SK-N-SH (cell line): Measurements from ENCODE around the gene MAPRE3. TPM values are rescaled to one million over a fixed set of nuclear protein-coding genes. Genes with fewer than 3 reads are reported as not detected.

Experiments
- CTCF ChIA-PET: fragments of 300-600, 350-600 bp; formaldehyde crosslinking; extraction: SDS; loops from one replicate; lab custom pipeline; 2021; lab: Yijun Ruan, JAX
- POLR2A ChIA-PET: fragments of 350-600 bp; sonication (Branson Sonifier 250); formaldehyde crosslinking; extraction: SDS; loops from one replicate; lab custom pipeline; 2020; ENCODE audit warnings: antibody characterized with exemption, inconsistent platforms; lab: Yijun Ruan, JAX
- DNase-seq: peaks from one replicate; pipeline ENCODE4 v3.0.0; 2012
- H2AFZ ChIP-seq: fragments of 200-600 bp; sonication (generic); 2 replicates; pipeline ENCODE4 v1.8.1; 2016; ENCODE audit warnings: antibody characterized with exemption, mild to moderate bottlenecking, low read depth
- H3F3A ChIP-seq: fragments of 200-600 bp; sonication (generic); replicated peaks from 2 replicates; pipeline ENCODE3; 2016; ENCODE audit warnings: antibody characterized with exemption, mild to moderate bottlenecking; ENCODE audit not compliant: insufficient read depth
- H3K27ac ChIP-seq, 2 experiments: fragments of 200-500 bp in 1 of 2; fragments of 200-600 bp in 1 of 2; sonication (Bioruptor generic) in 1 of 2; sonication (generic), shearing (Covaris generic) in 1 of 2; 2 replicates each; pipeline versions ENCODE4 v1.5.1 to v1.6.1; 2014 to 2016; ENCODE audit warnings: low read depth in 2 of 2, inconsistent platforms in 1 of 2, low read length in 1 of 2, mild to moderate bottlenecking in 1 of 2, mixed read lengths in 1 of 2
- H3K27me3 ChIP-seq: fragments of 200-600 bp; sonication (generic), shearing (Covaris generic); 2 replicates; pipeline ENCODE4 v1.6.1; 2016; ENCODE audit warnings: mixed run types; ENCODE audit not compliant: insufficient read depth
- H3K36me3 ChIP-seq, 2 experiments: fragments of 200-500 bp in 1 of 2; fragments of 200-600 bp in 1 of 2; sonication (Bioruptor generic) in 1 of 2; sonication (generic) in 1 of 2; replicated peaks in 1 of 2; 2 replicates each; pipeline versions ENCODE3 to v1.5.1; 2014 to 2016; ENCODE audit warnings: low read length in 1 of 2, mild to moderate bottlenecking in 1 of 2; ENCODE audit not compliant: insufficient read depth in 2 of 2, control insufficient read depth in 1 of 2
- H3K4me1 ChIP-seq, 2 experiments: fragments of 200-500 bp in 1 of 2; fragments of 200-600 bp in 1 of 2; sonication (Bioruptor generic) in 1 of 2; sonication (generic), shearing (Covaris generic) in 1 of 2; 2 replicates each; pipeline versions ENCODE4 v1.5.1 to v1.6.1; 2014 to 2016; ENCODE audit warnings: low read depth in 1 of 2, low read length in 1 of 2, mixed run types in 1 of 2; ENCODE audit not compliant: insufficient read depth in 2 of 2, control insufficient read depth in 1 of 2
- H3K4me2 ChIP-seq: fragments of 200-600 bp; sonication (generic), shearing (Covaris generic); 2 replicates; pipeline ENCODE4 v1.6.1; 2017; ENCODE audit warnings: mixed run types
- H3K4me3 ChIP-seq, 2 experiments: fragments of 200-500 bp in 1 of 2; fragments of 200-600 bp in 1 of 2; sonication (Bioruptor generic) in 1 of 2; sonication (generic), shearing (Covaris generic) in 1 of 2; 2 replicates each; pipeline versions ENCODE4 v1.5.1 to v1.8.1; 2014 to 2016; ENCODE audit warnings: low read depth in 2 of 2, inconsistent platforms in 1 of 2, low read length in 1 of 2, mild to moderate bottlenecking in 1 of 2, mixed read lengths in 1 of 2, moderate library complexity in 1 of 2
- H3K79me2 ChIP-seq: fragments of 200-600 bp; sonication (generic); 2 replicates; pipeline ENCODE4 v1.8.1; 2017; ENCODE audit warnings: mild to moderate bottlenecking; ENCODE audit not compliant: insufficient read depth
- H3K9ac ChIP-seq: fragments of 200-600 bp; sonication (generic); 2 replicates; pipeline ENCODE4 v1.6.1; 2017; ENCODE audit warnings: mixed run types
- H3K9me2 ChIP-seq: fragments of 200-600 bp; sonication (generic); 2 replicates; pipeline ENCODE4 v1.6.1; 2017; ENCODE audit warnings: mixed run types
- H3K9me3 ChIP-seq: fragments of 200-600 bp; sonication (generic); 2 replicates; pipeline ENCODE4 v1.6.1; 2017; ENCODE audit warnings: mixed run types, mild to moderate bottlenecking, moderate library complexity
- H4K20me1 ChIP-seq: fragments of 200-600 bp; sonication (generic); 2 replicates; pipeline ENCODE4 v1.6.1; 2017; ENCODE audit warnings: mild to moderate bottlenecking, mixed run types; ENCODE audit not compliant: insufficient read depth
- CHD2 ChIP-seq: fragments of 150-350 bp; IDR thresholded peaks from 2 replicates; pipeline ENCODE4 v1.6.1; 2018; ENCODE audit warnings: low read length; ENCODE audit not compliant: partially characterized antibody
- ELF1 ChIP-seq: IDR thresholded peaks from 2 replicates; pipeline ENCODE4 v1.4.0; 2012
- EP300 ChIP-seq, 2 experiments: IDR thresholded peaks; 2 replicates each; pipeline versions ENCODE4 v1.4.0 to v1.6.1; 2012; ENCODE audit warnings: borderline replicate concordance in 1 of 2, low read depth in 1 of 2, low read length in 1 of 2
- FOXJ3 ChIP-seq: sonication (generic); formaldehyde crosslinking; IDR thresholded peaks from 2 replicates; pipeline ENCODE4 v1.5.1; 2020; ENCODE audit warnings: mild to moderate bottlenecking, missing genetic modification reagents
- FOXM1 ChIP-seq: IDR thresholded peaks from 2 replicates; pipeline ENCODE4 v1.4.0; 2012; ENCODE audit warnings: low read depth, mild to moderate bottlenecking
- MAX ChIP-seq: IDR thresholded peaks from 2 replicates; pipeline ENCODE4 v1.4.0; 2012; ENCODE audit warnings: low read depth
- MEF2A ChIP-seq: IDR thresholded peaks from 2 replicates; pipeline ENCODE4 v1.4.0; 2012; ENCODE audit warnings: low read depth, borderline replicate concordance
- MXI1 ChIP-seq: IDR thresholded peaks from 2 replicates; pipeline ENCODE4 v1.6.1; 2012; ENCODE audit warnings: mild to moderate bottlenecking, low read depth, low read length, improper control_type of control experiment
- NFIC ChIP-seq: IDR thresholded peaks from 2 replicates; pipeline ENCODE4 v1.4.0; 2012; ENCODE audit warnings: borderline replicate concordance
- PBX3 ChIP-seq: IDR thresholded peaks from 2 replicates; pipeline ENCODE4; 2012
- POLR2AphosphoS5 ChIP-seq: IDR thresholded peaks from 2 replicates; pipeline ENCODE4 v1.6.1; 2012; ENCODE audit warnings: low read depth, low read length
- SMC3 ChIP-seq: IDR thresholded peaks from 2 replicates; pipeline ENCODE4 v1.6.1; 2012; ENCODE audit warnings: low read depth, low read length, improper control_type of control experiment
- TAF1 ChIP-seq: IDR thresholded peaks from 2 replicates; pipeline ENCODE4 v1.6.1; 2012; ENCODE audit warnings: low read depth, mild to moderate bottlenecking, low read length, moderate library complexity, borderline replicate concordance
- TCF12 ChIP-seq: IDR thresholded peaks from 2 replicates; pipeline ENCODE4 v1.4.0; 2012
- TEAD4 ChIP-seq: IDR thresholded peaks from 2 replicates; pipeline ENCODE4 v1.4.0; 2012; ENCODE audit warnings: mild to moderate bottlenecking, borderline replicate concordance; ENCODE audit not compliant: insufficient read depth
- USF1 ChIP-seq: IDR thresholded peaks from 2 replicates; pipeline ENCODE4 v1.4.0; 2012; ENCODE audit warnings: low read depth, borderline replicate concordance
- WGBS: methylation state at CpG from one replicate; pipeline ENCODE4 v1.1.6; 2017; ENCODE audit warnings: low lambda C conversion rate; 5-methylcytosine and 5-hydroxymethylcytosine counted together
- polyA plus RNA-seq, 3 experiments: library from polyadenylated mRNA; depleted of rRNA; stranded (reverse); fragments of >200 nt; gene quantifications; 2 replicates each; pipeline ENCODE4 v1.2.3, GENCODE V29; 2012
- TF ChIP-seq, protein P1 (sequence below): IDR thresholded peaks from 2 replicates; pipeline ENCODE4 v1.6.1; 2012; ENCODE audit warnings: mild to moderate bottlenecking, low read depth, low read length, moderate library complexity
- TF ChIP-seq, protein P2 (sequence below): fragments of 200-600 bp; sonication (generic); IDR thresholded peaks from 2 replicates; pipeline ENCODE4 v1.6.1; 2017; ENCODE audit warnings: antibody characterized with exemption, mild to moderate bottlenecking, moderate library complexity

Gene MAPRE3
- polyA plus RNA-seq, 1 of the 3 experiments (the other 2 are of a cell fraction): 24.4 TPM

DNA sequence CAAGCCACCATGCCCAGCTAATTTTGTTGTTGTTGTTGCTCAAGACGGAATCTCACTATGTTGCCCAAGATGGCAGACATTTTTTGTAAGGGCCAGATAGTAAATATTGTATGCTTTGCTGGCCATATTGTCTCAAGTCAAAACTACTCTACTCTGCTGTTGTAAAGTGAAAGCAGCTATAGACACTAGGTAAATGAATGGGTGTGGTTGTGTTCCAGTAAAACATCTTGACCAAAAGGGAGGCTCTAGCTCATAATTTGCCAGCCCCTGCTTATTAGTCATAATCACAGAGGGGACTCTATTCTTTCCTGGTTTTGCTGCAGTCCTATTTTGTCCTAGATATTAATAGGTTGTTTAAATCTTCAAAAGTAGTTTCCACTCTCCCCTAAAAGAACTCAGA lies 24.5 kb downstream of the MAPRE3 start (continued):
- TF ChIP-seq, protein P1, sequence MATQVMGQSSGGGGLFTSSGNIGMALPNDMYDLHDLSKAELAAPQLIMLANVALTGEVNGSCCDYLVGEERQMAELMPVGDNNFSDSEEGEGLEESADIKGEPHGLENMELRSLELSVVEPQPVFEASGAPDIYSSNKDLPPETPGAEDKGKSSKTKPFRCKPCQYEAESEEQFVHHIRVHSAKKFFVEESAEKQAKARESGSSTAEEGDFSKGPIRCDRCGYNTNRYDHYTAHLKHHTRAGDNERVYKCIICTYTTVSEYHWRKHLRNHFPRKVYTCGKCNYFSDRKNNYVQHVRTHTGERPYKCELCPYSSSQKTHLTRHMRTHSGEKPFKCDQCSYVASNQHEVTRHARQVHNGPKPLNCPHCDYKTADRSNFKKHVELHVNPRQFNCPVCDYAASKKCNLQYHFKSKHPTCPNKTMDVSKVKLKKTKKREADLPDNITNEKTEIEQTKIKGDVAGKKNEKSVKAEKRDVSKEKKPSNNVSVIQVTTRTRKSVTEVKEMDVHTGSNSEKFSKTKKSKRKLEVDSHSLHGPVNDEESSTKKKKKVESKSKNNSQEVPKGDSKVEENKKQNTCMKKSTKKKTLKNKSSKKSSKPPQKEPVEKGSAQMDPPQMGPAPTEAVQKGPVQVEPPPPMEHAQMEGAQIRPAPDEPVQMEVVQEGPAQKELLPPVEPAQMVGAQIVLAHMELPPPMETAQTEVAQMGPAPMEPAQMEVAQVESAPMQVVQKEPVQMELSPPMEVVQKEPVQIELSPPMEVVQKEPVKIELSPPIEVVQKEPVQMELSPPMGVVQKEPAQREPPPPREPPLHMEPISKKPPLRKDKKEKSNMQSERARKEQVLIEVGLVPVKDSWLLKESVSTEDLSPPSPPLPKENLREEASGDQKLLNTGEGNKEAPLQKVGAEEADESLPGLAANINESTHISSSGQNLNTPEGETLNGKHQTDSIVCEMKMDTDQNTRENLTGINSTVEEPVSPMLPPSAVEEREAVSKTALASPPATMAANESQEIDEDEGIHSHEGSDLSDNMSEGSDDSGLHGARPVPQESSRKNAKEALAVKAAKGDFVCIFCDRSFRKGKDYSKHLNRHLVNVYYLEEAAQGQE: no peak
- no peak for TF ChIP-seq PBX3

- Histone ChIP-seq H3K4me2 (no peak overlapping the region), H3K79me2 (no peaks in the 10 kb centered on the region), H4K20me1 (no peaks in the 10 kb centered on the region; the same call in 1 of the 2 replicates), H3K36me3 (no peaks in the 10 kb centered on the region), H3K4me3 (no peak overlapping the region), H2AFZ (no peak overlapping the region), H3F3A (no peaks in the 10 kb centered on the region), H3K27me3 (no peaks in the 10 kb centered on the region), H3K9me2 (no peaks in the 10 kb centered on the region), H3K4me1 (no peaks in the 10 kb centered on the region), H3K9ac (no peak overlapping the region), H3K9me3 (no peaks in the 10 kb centered on the region), H3K27ac (no peak overlapping the region)
- WGBS: 93% methylated on average over 10 of the region's 10 CpGs
- no peak for DNase-seq
- no peak for TF ChIP-seq TEAD4
- TF ChIP-seq POLR2AphosphoS5: no peak
- no peak for TF ChIP-seq CHD2
- no peak for TF ChIP-seq USF1
- TF ChIP-seq MAX: no peak
- TF ChIP-seq, protein P2, sequence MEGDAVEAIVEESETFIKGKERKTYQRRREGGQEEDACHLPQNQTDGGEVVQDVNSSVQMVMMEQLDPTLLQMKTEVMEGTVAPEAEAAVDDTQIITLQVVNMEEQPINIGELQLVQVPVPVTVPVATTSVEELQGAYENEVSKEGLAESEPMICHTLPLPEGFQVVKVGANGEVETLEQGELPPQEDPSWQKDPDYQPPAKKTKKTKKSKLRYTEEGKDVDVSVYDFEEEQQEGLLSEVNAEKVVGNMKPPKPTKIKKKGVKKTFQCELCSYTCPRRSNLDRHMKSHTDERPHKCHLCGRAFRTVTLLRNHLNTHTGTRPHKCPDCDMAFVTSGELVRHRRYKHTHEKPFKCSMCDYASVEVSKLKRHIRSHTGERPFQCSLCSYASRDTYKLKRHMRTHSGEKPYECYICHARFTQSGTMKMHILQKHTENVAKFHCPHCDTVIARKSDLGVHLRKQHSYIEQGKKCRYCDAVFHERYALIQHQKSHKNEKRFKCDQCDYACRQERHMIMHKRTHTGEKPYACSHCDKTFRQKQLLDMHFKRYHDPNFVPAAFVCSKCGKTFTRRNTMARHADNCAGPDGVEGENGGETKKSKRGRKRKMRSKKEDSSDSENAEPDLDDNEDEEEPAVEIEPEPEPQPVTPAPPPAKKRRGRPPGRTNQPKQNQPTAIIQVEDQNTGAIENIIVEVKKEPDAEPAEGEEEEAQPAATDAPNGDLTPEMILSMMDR: no peak
- TF ChIP-seq MXI1: no peak
- no peak for TF ChIP-seq TCF12
- no peak for TF ChIP-seq FOXM1
- no peak for TF ChIP-seq ELF1
- no peak for TF ChIP-seq EP300 (IDR thresholded peaks at IDR 0.05; ENCODE audit: borderline replicate concordance in 1 of 2, low read depth in 1 of 2, low read length in 1 of 2)
- no peak for TF ChIP-seq MEF2A
- TF ChIP-seq SMC3: no peak
- TF ChIP-seq NFIC: no peak
- no peak for TF ChIP-seq TAF1
- no peak for TF ChIP-seq FOXJ3 (CRISPR knock-in tag)
- POLR2A ChIA-PET: no interaction called here
- CTCF ChIA-PET: interaction anchor here (0.9 to 25.8 kb wide), 8 partner anchors 10 to 151 kb away, joined by 3 to 257 read pairs (median 5); no protein-coding TSS in a partner anchor
Measured at GRCh38 chr2:26997394-26997793, 27.0 kb downstream of the MAPRE3 start.
